AG08395 (cell line): Measurements from ENCODE around the gene HARBI1.
"Not testable (repeated sequence)": the region's sequence is repeated elsewhere in the genome, so short reads cannot be mapped to it uniquely, and the experiment has no call there.

Source experiments
- DNase-seq: peaks from one replicate; pipeline ENCODE4 v3.0.0; 2012; ENCODE audit warnings: mixed read lengths, low spot score

Gene HARBI1

DNA sequence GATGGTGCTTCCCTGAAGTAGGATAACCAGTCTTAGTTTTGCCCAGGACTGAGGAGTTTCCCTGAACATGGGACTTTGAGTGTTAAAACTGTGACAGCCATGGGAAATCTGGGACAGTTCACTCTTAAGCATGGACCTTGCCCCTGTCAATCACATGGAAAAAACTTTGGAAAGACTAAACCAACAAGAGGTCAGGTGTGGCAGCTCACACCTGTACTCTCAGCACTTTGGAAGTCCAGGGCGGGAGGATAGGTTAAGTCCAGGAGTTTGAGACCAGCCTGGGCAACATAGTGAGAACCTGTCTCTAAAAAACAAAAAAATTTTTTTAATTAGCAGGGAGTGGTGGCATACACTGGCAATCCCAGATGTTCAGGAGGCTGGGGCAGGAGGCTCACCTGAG lies 19.9 kb downstream of the HARBI1 start:
- no peak for DNase-seq

DNA sequence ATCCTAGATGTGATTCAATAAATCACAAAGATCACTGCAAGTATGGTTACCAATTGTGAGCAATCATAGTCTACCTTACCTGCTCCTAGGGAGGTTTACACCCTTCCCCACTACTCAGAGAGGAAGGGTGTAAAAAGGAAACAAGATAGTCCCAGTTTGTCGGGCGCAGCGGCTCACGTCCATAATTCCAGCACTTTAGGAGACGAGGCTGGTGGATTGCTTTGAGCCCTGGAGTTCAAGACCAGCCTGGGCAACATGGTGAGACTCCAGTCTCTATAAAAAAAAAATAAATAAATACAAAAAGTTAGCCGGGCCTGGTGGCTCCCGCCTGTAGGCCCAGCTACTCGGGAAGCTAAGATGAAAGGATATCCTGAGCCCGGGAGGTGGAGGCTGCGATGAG lies 22.2 kb downstream of the HARBI1 start:
- no peak for DNase-seq

DNA sequence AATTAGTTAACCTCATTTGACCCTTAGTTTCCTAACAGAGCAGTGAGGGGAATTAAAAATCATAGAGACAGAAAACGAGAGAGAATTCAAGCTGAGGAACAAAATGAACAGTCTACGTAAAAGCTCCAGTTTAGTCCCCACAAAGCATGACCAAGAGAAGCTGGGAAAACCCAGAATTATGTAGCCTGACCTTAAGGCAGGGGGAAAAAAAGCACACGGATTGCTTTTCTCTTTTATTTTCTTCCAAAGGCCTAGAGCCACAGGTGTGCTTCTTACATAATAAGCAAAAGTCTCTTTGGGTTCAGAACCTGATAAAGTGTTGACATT lies 22.7 kb downstream of the HARBI1 start:
- no peak for DNase-seq

DNA sequence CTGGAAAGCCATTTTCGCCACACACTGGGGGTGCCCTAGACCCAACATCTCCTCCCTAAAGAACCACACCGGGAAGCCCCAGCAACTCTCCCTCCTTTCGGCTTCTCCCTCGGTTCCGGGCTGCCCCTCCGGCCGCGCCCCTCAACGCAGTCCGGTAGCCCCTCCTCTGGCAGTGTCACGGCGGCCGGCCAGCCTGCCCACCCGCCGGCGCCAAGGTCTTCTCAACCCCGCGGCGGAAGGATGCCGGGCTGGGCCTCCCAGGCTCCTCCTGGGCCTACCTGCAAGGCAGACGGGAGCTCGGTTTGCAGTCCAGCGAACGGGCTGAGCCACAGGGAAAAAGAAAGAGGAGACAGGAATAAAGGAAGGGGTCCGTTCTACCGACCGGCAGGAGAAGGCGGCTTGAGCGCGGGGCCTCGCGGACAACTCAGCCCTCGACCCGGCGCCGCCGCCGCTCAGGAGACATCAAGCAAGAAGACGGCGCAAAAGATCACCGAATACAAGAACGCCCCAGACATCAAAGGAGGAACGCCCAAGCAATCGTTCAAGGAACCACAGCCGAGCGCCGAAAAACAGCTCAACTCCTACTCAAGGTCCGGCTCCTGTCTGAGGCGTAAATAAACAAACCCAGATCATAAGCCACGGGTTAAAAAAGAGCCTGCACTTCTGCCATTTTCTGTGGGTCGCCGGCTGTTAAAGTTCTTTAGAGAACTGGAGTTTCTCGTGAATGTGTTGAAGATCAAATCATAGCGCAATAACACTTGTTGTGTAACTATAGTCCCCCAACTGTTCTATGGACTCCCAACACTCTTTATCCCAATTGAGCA lies 23.3 kb downstream of the HARBI1 start, which contains the start of gene AMBRA1:
Gene AMBRA1 (minus strand): TSS at position 474 of the 824 bp plus-strand sequence. CDS start 45,643 bp downstream, outside the sequence.
- DNase-seq, result peak; percentile 84

DNA sequence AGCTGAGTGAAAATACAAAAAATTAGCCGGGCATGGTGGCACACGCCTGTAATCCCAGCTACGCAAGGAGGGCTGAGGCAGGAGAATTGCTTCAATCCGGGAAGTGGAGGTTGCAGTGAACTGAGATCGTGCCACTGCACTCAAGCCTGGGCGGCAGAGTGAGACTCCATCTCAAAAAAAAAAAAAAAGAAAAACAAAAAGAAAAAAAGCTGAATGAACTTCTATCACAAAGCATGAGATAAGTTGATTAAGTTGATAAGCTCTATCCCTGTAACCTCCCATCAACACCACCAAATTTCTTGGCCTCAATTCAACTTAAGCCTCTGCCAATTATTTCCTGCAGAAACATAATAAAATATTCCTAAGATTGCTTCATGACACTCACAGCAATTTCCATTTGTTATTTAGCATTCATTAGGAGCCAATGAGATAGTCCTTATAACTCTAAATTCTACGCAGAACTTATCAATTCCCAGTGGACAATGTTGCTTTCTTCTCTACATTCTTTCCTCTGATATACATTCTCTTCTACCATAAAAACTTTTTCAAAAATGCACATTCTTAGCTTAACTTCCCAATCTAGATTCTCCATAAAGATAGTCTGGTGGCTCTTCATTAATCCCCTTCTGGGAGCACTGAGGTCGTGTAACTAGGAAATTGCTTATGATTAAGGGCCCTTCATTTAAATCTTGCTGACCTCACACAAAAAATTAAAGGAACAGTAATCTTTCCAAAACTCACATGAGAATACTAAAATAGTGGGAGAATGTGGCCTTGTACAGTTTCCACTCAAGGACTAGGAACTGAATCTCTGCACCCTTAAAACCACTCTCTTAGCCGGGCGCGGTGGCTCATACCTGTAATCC lies 26.1 kb downstream of the HARBI1 start:
- no peak for DNase-seq

- DNase-seq, result no peak
These were observed 28.1 kb downstream of the HARBI1 start for GRCh38 chr11:46588915-46589314.

DNA sequence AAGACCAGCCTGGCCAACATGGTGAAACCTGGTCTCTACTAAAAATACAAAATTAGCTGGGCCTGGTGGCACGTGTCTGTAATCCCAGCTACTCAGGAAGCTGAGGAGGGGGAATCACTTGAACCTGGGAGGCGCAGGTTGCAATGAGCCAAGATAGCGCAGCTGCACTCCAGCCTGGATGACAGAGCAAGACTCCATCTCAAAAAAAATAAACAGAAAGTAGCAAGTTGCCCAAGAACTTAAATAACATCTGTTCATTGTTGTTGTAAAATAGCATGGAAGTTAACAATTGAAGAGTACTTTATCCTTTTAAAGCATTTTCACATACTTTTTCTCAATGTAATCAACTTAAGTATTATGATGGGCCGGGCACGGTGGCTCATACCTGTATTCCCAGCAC lies 28.9 kb downstream of the HARBI1 start:
- no peak for DNase-seq

- not testable (repeated sequence) for DNase-seq
These were observed 33.5 kb downstream of the HARBI1 start for GRCh38 chr11:46583513-46583912.

DNA sequence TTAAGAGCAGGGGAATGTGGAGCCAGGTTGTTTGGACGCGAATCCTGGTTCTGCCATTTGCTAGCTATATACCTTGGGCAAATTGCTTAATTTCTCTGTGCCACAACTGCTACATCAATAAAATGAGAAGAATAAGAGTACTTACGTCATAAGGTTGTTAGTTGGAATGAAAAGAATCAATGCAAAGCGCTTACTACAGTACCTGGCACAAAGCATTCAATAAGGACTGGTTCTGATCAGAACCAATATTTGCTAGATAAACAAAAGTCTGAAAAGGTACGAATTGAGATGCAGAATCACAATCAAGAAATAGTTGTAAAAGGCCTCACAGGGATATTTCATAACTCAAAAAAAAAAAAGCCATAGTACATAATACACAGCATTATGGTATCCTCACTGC lies 34.4 kb downstream of the HARBI1 start:
- DNase-seq, result no peak

DNA sequence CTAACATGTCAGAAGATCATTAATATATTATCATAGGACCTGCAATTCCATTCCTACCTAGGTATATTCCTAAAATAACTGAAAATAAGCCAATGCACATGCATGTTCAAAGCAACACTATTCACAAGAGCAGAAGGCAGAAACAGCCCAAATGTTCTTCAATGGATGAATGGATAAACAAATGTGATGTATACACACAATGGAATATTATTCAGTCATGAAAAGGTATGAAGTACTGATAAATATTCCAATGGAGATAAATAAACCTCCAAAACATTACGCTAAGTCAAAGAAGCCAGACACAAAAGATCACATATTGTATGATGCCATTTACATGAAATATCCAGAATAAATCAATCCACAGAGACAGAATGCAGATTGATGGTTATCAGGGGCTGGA lies 40.0 kb downstream of the HARBI1 start:
- no peak for DNase-seq

DNA sequence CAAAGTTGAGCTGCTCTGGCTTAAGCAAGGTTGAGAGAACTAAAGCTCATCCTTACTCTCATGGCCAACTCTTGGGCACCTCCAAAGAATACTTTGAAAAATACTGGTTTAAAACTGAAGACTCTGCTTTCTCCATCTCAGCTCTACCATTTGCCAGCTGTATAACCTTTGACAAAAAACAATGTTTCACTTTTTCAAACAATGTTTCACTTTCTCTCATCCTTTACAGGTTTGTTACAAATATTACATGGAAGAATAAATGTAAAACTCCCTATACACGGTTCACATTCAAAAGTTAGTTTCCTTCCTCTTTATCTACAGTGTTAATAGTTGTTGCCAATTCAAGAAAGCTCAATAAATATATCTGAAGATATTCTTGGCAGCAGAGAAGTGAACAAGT lies 42.4 kb downstream of the HARBI1 start:
- DNase-seq, result no peak

DNA sequence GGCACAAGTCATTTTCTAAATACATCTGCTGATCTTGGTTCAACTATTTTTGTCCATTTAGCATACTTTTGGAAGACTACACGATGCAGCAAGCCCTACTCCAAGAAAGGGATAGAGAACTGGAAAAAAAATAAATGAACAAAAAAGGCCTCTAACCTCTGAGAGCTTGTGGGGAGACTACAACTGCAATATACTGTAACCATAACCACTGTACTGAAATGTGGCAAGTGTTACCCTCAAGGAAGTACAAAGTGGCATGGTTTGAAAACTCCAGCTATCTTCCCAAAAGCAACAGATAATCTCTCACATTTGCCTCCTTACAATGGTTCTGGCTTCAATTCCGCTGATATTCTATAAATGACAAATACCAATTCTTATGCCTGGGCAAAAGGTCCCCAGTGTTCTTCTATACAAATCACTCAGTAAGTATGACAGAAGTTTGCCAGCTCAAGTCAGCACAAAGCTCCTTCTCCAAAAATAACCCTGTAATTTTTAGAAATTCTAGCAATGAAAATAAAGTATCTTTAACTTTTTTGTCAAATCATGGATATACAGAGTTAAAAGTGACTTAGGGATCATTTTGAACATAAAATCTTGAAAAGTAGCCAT lies 46.1 kb downstream of the HARBI1 start:
- DNase-seq, result no peak

GRCh38 chr11:46565232-46565840 lies 51.7 kb downstream of the HARBI1 start:
- DNase-seq, result no peak

DNA sequence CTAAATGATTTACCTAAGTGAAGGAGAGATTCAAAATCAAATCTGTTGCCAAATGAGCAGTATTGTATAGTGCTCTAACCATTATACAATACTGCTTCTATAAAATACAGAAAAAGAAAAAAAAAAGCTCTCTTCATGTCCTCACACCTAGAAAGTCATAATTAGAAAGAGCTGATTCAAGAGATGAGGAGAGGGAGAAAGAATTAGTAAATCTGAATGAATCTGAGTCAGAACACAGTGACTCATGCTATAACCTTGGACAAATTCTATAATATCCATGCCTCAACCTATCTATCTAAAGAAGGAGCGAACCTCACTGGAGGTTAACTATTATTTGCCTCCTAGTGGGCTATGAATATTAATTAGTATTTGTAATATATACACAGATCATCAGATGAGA lies 52.6 kb downstream of the HARBI1 start:
- peak; percentile 41 for DNase-seq

GRCh38 chr11:46562527-46562926 lies 54.5 kb downstream of the HARBI1 start:
- no peak for DNase-seq

DNA sequence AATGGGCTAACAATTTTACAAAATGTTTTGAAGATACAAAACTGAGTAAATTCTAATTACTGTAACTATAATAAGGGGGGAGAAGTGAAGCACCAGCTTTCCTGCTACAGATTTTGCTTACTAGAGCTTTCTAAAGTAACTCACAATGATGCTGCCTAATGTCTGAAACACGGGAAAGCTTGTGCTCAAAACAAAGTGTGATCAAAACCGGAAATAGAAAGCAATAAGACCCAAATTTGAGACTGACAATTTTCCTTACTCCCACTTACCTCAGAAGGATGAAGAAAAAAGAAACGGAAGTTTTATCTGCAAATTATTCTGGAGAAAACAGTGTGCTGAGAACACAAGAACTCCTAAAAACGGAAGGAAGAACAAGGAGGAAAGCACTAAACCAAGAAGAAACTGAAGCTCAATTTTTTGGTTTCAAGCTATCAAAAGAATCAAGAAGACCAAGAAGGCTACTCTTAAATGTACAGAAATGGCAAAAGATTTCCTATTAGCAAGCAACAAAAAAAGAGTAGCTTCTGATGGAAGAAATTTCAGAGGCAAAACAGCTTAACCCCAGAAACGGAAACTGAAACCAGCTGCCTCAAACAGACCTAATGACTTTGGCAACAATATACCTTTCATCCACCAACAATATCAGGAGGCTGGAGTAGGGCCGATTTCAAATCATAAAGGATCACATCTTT lies 56.6 kb downstream of the HARBI1 start:
- peak; percentile 33 for DNase-seq

DNA sequence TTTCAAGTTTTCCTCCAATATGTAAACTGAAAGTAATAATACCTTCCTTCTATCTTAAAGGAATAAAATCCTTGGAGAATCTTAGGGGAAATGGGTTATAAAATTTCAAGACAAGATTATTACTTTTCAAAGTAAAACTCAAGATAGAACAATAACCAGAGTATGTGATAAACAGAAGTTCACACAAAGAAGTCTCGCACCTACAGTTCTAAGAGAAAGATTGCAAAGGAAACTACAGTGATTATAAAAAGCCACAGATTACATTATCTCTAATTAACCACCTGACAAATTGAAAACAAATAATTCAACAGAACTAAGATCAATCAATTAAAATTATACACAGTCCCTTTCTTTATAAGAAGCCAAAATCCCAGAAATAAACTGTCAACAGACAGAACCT lies 57.2 kb downstream of the HARBI1 start:
- no peak for DNase-seq

- DNase-seq, result no peak
These were observed 59.3 kb downstream of the HARBI1 start for GRCh38 chr11:46557684-46558151.

DNA sequence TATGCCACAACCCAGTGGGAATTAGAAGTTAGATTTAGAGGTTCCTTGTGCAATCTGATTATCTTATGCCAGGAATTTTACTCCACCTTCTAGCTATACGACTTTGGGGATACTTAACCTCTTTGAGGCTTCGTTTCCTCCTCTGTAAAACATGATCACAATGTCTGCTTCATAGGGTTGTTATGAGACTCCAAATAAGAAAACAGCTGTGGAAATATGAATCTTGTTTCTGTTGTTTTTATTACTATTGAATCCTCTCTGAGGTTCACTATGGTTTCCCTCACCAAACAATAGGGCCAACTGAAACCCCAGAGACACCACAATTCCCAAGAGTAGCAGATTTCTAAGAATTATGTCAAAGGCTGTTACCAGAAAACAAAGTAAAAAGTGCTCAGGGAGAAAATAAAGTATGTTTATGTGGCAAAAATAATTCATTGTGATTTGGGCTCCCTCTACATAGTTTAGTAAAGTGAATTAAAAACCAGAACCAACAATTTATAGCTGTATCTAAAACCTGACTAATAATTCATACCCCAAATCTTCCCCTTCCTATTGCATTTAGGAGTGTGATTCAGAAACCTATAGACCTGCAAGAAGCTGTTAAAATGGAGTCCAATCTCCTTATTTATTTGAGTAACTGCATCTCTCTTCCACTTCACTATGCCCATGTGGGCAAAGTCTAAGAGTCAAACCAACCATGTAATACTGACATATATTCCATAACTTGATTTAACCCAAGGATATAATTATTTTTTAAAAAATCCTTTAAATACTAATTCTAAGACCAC lies 61.6 kb downstream of the HARBI1 start:
- no peak for DNase-seq

DNA sequence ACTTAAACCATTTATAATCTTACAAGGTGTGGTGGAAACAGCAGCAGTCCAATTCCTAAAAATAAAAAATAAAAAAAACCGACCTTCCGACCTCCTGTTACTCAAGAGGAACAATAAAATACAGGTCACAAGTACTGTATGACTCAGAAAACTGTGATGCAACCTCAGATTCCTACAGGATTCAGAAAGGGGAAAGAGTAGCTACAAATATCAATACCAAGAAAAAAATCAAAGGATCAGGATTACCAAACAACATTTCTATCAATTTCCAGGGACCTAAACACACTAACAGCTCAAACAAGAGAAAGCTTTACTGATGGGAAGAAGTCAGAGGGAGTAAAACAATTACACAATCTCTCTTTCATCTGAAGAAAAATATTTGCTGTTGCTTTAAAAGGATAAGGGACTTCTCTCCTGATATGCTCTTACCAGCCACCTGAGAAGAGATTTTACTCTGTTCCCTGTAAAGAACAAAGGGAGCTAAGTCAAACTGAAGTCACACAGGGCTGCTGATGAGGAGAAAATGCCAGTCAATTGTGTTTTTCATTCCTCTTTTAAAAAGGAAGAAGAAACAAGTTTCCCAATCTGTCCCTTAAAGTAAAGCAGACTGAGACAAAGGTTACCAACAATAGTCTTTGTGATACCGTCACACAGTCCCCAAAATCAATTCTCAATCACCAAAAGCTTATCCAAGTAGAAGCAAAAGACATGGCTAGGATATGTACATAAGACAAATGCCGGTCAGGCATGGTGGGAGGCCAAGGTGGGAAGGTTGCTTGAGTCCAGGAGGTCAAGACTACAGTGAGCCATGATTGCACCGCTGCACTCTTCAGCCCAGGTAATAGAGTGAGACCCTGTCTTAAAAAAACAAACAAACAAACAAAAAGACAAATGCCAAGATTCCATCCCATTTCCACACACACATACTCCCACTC lies 62.5 kb downstream of the HARBI1 start:
- peak; percentile 67 for DNase-seq
